NCI-H82 treated with DMSO at 0.1 percent for 48 hours (cell line): Measurements from ENCODE around the gene CYP46A1.

ENCODE experiments used
- DNase-seq: peaks from one replicate; lab custom pipeline; 2025; ENCODE audit not compliant: unreplicated experiment; lab: John Stamatoyannopoulos, UW

CYP46A1 gene

DNA sequence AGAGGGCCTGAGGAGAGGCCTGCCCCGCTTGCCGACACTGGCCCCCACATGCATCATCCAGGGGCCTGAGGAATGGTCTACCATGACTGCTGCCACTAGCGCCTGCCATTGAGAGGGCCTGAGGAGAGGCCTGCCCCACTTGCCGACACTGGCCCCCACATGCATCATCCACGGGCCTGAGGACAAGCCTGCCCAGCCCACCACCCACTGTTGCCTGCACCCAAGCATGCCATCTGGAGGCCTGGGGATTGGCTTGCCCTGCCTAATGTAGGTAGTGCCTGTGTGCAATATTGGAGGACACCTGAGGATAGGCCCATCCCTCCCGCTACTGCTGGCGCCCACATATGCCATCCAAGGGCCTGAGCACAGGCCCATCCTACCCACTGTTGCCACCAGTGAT, 24.4 kb downstream of the CYP46A1 start:
- DNase-seq, result no peak

DNA sequence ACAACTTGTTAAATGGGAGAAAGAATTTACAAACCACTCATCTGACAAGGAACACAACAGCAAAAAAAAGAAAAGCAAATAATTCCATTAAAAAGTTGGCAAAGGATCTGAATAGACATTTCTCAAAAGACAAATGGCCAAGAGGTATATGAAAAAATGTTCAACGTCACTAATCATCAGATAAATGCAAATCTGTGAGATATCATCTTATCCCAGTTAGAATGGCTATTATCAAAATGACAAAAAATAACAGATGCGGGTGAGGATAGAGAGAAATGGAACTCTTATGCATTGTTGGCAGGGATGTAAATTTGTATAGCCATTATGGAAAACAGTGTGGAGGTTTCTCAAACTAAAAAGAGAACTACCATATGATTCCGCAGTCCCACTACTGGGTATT, 29.9 kb downstream of the CYP46A1 start:
- no peak for DNase-seq

DNA sequence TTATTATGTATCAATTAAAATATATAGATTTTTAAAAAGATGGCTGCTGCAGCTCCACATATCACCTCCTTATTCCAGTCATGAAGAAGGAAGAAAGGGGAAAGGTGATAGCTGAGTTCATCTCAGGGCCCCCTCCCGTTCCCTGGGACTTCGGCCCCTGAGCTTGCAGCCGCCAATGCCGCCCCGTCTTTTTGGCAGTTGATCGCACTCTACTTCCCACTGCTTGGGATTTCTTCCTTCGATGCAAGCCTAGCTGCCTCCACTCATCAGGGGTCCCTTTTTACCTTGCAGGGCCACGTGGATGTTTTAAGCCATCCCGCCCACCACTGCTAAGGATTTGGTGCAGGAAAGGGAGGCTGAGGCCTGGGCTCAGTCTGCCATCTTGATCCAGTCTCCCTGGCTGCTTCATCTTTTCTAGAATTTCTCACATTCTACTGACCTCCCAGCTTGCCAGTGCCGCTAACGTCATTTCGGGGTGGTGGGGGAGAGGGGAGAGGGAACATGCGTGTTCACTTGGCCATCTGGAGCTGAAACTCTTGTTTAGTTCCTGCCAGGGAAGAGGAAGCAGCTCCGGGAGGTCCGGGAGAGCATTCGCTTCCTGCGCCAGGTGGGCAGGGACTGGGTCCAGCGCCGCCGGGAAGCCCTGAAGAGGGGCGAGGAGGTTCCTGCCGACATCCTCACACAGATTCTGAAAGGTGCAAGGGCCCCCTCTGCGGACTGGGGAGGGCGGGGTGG, 31.3 kb downstream of the CYP46A1 start:
- DNase-seq, result no peak

DNA sequence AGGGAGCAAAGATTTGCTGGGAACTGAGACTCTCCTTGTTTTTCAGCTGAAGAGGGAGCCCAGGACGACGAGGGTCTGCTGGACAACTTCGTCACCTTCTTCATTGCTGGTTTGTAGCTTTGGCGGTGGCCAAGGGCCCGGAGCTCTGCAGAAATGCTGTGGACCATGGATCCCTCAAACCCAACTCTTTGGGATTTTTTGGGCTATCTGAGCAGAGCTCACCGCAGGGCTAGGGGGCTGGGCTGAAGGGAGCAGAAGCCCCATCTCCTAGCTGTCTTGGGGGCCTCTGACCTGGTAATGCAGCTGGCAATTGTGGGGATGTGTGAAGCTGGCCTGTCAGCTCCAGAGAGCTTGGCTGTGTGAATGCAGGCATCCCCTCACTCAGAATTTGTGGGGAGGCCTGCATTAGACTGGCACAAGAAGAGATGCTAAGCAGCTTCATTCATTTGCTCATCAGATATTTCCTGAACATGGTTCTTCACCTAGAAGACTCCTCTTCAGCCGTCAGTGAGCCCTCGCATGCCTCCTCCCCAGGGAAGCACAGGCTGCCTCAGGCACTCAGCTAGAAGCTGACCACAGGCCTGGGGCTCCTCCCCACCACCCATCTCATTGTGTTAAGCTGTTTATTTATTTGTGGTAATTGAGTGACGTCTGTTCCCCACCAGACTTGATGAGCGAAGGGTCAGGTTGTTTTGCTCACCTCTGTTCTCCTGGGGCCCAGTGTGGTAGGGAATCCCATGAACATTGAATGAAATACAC, 32.2 kb downstream of the CYP46A1 start:
- DNase-seq, result no peak

DNA sequence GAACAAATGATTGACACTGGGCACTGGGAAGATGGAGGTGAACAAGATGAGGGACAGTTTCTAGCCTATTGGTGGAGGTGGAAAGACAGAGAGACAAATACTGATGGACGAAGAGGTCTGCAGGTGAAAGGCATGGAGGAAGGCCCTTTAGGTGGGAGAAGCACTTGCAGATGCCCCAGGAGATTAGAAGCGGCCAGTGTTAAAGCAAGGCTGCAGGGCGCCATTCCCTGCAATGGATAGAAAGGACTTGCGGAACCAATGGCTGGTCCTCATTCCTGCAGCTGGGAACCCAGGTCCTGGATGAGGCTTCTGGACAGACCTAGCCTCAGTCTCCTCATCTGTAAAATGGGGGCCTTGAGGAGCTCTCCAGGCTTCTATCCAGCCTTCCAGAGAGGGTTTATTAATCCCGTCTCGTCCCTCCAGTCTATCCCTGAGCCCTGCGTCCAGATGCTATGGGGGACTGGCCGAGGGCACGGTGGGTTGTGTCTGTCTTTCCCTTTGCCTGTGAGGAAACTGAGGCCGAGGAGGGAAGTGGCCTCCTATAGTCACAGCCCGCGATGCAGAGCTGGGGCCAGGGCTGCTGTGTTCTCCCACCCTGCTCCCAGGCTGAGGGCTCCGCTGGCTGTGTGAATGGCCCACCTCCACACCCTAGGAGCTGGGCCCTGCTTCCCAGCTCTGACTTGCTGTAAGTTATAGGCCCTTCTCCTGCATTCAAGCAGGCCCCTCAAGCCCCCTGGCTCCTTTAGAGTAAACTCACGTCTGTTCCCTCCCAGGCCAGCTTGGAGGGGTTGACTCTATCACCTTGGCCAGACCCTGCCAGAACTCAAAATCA, 33.0 kb downstream of the CYP46A1 start:
- DNase-seq, result no peak

DNA sequence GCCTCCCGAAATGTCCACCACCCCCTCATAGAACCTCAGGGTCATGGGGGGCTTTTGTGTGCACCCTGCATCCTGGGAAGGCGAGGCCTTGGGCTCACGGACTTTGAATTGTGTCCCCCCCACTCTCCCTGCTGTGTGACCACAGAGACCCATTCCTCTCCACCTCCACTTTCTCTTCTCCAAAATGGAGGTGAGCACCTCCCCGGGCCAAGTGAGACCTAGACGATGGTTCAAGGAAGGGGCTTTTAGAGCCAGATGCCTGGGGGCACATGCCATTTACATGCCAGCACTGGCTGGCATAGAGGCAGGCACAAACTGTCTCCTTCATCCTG, 33.5 kb downstream of the CYP46A1 start:
- no peak for DNase-seq

DNA sequence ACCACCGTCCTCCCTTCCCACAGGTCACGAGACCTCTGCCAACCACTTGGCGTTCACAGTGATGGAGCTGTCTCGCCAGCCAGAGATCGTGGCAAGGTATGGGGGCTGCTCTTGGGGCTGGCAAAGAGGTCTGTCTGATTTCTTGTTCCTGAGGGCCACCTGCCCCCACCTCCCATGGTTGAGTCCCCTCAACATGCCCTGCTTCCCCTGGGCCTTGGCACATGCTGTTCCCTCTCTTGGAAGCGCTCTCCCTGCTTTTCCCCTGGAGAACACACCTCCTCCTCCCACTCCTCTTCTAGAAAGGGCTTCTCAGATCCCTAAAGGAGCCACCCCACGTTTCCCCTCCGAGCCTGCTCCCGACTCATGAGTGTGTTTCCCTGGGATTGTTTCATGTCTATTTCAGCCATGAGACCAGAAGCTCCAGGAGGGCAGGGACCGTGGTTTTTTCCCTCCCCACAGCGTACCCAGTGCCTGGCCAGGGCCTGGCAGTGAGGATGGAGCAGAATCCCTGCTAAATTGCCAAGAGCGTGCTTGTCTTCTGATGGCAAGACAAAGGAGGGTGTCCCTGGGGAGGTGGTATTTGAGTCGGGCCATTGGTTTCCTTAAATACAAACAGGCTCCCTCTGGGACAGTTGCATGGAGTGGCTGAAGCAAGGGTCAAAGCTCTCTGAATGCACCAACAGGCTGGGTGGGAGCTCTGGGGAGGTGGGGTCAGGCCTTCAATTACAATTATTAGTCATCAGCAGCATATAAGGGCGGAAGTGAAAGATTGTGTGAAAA, 34.1 kb downstream of the CYP46A1 start:
- no peak for DNase-seq

DNA sequence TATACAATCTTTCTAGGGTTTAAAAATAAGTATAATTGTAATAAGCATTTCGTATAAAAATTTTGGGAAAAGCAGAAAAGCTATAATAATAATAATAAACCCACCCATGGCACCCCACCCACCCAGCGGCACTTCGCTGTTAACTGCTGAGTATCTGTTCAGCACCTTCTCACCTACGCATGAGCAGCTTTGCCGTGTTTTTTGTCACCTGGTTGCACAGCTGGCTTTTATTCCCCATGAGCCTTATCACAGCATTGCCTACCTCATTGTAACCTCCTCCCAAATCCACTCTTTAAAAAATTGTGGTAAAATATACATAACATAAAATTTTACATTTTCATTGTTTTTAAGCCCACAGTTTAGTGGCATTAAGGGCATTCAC, 34.7 kb downstream of the CYP46A1 start:
- no peak for DNase-seq

DNA sequence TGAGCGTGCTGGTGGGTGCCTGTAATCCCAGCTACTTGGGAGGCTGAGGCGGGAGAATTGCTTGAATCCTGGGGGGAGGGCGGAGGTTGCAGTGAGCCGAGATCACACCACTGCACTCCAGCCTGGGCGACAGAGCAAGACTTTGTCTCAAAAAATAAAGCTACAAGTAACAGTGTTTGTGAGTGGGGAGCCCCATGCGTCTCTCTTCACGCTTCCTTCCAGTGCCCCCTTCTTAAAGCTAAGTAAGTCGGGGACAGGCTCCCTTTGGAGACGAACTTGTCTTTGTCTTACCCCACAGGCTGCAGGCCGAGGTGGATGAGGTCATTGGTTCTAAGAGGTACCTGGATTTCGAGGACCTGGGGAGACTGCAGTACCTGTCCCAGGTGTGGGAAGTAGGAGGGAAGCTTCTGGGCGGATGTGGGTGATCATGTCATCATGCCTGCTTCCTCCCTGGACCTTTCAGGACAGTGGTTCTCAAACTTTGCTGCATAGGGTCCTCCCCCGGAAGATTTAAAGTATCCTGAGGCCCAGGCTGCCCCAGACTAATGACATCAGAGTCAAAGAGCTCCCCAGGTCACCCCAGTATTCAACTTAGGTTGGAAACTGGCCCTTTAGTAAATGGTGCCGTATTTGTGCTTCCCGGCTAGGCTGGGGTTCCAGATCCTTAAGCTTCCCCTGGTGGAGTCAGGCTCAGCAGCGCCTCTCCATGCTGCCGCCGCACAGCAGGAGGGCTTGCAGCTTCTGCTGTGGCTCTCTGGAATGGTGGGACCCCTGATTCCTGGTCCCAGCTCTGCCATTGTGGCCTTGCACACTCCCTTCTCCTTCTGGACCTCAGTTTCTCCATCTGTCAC, 37.1 kb downstream of the CYP46A1 start:
- DNase-seq, result no peak

DNA sequence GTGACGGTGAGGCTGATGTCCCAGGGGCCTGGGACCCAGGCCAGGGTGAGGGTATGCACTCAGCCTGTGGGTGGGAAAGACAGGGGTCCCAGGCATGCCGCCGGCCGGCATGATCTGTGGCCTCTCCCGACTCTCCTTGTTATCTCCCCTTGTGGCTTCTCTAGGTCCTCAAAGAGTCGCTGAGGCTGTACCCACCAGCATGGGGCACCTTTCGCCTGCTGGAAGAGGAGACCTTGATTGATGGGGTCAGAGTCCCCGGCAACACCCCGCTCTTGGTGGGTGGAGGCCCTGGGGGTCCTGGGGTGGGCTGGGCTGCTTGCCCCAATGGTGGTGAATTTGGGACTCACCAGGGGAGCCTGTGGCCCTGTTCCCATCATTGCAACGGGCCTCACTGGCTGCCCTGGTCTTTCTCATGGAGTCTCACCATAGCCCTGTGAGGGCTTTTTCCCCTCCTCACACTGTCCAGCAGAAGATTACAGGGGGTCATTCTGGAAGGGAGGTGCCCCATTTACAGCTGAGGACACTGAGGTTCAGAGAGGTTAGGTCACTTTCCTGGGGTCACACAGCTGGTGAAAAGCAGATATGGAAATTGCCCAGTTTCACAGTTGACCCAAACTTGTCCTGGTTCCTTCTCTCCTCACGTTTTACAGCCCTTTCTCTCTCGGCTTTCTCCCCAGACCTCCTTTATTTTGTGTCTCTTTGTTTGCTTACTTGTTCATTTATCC, 37.9 kb downstream of the CYP46A1 start:
- DNase-seq, result no peak

DNA sequence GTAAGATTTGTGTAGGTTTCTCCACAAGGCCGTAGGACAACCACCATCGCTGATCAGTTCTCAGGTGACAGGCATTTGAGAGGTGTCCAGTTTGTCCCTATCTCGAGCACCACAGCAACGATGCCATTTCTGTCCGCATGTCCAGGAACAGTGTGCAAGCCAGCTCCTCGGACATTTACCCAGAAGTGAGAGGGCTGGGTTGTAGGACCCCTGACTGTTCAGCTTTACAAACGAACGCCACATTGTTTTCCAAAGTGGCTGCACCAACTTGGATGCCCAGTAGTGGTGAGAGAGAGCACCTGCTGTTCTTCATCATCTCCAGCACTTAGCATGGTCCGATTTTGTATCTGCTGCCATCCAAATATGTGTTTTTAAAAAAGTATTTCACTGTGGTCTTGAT, 38.6 kb downstream of the CYP46A1 start:
- DNase-seq, result no peak

DNA sequence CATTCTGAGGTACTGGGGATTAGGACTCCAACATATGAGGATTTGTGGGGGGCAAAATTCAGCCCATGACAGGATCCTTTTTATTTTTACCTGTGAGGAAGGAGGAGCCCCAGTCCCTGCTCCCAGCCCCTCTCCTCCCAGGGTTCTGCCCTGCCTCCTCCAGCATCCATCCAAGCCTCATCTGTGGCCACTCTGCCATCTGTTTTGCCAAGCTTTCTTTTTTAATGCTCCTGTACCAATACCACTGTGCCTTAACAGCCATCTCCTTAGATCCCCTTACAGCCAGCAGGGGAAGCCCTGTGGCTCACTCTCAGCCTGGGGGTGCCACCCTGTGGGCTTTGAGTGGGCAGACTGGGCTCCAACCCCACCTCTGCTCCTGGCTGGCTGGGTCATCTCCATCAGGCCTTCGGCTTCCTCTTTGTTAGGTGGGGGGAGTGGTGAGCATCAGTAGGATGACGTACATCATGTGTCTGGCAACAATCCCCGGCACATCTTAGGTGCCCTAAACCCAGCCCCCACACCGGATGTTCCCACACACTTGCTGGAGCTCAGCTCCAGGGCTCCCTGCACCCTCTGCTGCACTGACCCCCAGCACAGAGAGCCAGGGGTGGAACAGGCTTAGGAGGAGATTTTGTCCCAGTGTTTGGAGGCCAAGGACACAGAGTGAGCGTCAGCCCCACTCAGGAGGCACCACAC, 40.2 kb downstream of the CYP46A1 start:
- DNase-seq, result peak; percentile 62

DNA sequence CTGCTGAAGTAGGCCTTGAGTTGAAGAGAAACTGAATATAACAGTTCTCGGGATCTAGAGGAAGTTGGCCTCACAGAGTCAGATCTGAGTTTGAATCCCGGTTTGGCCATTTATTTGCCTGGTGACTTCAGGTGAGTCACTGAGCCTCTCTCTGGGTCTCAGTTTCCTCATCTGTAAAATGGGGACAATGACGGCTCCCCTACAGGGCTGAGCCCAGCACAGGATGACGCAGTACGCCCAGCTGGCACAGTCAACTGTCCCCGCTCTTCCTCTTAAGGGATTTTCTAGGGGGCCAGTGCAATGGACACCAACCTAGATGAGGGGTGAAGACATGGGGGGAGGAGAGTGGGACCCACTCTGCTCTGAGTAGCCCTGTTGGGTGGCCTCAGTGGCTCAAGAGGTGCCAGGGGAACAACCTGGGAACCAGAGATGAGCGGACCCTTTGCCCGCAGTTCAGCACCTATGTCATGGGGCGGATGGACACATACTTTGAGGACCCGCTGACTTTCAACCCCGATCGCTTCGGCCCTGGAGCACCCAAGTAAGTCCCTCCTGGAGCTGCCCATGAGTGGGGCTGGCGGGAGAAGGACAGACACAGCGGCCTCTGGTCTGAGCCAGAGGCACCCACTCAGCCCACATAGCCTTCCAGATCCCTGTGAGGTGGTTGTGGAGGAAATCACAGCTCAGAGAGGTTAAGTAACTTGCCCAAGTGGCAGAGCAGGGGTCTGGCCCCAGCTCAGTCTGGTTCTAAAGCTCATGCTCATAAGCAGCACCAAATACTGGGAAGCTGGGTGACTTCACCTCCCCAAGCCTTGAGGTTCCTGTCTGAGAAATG, 41.1 kb downstream of the CYP46A1 start:
- no peak for DNase-seq

DNA sequence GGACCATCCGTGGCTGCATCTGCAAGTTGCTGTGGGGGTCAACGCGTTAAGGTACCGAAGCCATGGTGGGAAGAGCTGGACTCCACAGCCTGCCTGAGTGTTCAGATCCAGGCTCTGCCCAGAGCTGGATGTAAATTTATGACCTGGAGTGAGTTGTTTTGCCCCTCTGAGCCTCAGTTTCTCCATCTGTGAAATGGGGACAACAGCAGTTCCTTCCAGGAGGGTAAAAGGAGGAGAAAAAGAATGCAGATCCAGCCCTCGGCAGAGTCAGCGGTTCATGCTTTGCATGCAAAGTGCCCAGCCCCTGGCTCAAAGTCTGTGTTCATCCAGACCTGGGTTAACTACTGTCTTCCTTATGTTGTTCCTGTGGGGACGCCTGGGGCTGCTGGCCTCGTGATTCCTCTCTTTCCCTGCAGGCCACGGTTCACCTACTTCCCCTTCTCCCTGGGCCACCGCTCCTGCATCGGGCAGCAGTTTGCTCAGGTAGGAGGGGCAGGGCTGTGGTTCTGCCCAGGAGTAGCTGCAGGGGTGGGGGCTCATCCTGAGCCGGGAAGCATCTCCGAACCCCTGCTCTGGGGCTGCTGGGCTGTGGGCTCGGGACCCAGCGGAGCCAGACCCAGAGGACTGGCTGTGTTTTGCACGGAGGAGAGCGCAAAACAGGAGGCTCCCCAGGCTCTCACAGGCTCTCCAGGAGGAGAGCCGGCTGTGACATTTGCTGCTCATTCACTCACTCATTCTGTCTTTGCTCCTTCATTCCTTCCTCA, 41.9 kb downstream of the CYP46A1 start:
- no peak for DNase-seq

DNA sequence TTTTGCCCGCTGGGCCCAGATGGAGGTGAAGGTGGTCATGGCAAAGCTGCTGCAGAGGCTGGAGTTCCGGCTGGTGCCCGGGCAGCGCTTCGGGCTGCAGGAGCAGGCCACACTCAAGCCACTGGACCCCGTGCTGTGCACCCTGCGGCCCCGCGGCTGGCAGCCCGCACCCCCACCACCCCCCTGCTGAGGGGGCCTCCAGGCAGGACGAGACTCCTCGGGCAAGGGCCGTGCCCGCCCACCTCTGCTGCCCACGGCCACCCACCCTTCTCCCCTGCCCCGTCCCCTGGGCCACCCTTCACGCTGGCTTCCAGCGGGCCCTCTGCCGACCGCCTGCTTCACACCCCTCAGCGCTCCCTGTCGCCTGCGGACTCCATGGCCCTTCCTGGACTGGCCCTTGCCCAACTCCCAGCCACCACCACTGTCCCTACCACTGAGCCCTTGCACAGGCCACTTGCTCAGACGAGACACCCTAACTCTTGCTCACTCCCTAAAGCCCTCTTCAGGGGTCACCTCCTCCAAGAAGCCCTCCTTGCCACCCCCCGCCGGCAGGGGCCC, 42.5 kb downstream of the CYP46A1 start:
- DNase-seq, result no peak

DNA sequence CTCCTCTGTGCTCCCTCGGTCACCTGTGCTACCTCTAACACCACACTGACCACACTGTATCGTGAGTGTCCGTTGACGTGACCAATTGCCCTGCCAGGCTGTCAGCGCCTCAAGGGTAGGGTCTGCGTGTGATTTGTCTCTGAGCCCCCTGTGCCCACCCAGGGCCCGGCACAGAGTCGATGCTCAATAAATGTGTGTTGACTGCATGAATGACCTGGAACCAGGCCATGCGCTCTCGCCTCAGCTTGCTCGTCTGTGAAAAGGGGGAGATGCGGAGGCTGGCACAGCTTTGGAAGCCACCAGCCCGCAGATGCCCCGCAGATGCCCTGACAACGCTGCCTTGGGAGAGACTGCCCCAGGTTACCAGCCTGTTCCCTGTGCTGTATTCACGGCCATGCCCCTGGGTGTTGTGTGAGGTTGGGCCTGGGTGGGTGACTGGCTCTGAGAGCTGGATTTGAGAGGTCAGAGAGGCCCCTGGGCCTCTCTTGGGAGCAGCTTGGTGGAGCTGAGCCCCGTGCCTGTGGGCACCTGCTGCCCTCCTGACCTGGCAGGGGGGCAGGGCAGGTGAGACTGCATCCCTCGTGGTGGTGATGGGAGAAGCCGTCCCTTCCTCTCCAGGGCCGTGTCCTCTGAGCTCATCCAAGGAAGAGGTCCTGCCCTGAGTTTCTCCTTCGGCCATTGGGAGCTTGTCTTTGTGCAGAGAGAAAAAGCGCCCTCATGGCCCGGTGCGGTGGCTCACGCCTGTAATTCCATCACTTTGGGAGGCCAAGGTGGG, 43.2 kb downstream of the CYP46A1 start:
- DNase-seq, result no peak
